Measurements from ENCODE around the gene TTBK2. TPM values are rescaled to one million over a fixed set of nuclear protein-coding genes. Genes with fewer than 3 reads are reported as not detected.

Gene TTBK2
- total RNA-seq, 3 donors from 2014 or later (not counting 1 experiment from before 2014, with no cell fraction given), result 17.5 to 25.9 (median 25.7) TPM

DNA sequence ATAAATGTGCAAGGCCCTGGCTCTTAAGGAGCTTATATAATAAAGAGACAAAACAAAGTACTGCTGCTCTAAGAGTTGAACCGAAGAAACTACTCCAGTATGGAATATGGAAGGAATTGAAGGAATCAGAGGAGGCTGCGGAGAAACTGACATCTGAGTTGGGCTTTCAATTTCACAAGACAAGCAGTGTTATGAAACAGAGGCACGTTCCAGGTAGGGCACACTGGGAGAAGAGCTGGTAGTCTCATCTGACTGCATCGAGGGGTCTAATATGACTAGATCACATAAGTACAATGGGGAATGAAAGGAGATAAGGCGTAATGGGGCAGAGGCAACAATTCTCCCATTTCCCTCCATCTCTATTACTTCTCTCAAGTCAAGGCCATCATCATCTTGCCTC, 115.3 kb downstream of the TTBK2 start:
- peaks cover 3% of the 10 kb centered on the region for H3K36me3 Mint-ChIP-seq

DNA sequence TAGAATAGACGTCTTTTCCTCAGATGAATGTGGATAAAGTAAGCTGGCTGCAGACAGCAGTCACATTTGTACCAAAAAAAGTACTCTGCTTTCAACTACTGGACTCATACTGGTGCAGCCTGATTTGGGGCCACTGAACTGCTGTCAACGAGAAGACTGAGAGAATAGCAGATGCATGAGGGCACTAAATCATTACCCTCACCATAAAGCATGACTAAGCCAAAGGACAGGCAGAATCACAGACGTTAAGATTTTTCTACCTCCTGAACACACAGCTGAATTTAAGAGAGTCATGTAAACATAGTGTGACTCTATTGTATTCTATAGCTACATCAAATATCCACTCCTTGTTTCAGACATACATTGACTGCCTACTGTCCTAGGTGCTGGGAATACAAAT, 115.8 kb downstream of the TTBK2 start:
- no peak overlapping the region for H3K27ac Mint-ChIP-seq
- H3K36me3 Mint-ChIP-seq, result no peaks in the 10 kb centered on the region
- H3K4me3 Mint-ChIP-seq, result no peak overlapping the region
- no peak for ATAC-seq
- no peak overlapping the region for H3K4me3 ChIP-seq (ENCODE audit: low read length)
- WGBS (ENCODE audit: insufficient coverage), result 87% methylated on average over 2 of the region's 3 CpGs
- no peaks in the 10 kb centered on the region for H3K9me3 ChIP-seq (ENCODE audit: control insufficient read depth, insufficient read depth, low read length)
- H3K27me3 Mint-ChIP-seq (ENCODE audit: low read depth in 2 of 2), result no peaks in the 10 kb centered on the region
- no peak overlapping the region for H3K27ac ChIP-seq (ENCODE audit: low read length)
- TF ChIP-seq, protein P1, sequence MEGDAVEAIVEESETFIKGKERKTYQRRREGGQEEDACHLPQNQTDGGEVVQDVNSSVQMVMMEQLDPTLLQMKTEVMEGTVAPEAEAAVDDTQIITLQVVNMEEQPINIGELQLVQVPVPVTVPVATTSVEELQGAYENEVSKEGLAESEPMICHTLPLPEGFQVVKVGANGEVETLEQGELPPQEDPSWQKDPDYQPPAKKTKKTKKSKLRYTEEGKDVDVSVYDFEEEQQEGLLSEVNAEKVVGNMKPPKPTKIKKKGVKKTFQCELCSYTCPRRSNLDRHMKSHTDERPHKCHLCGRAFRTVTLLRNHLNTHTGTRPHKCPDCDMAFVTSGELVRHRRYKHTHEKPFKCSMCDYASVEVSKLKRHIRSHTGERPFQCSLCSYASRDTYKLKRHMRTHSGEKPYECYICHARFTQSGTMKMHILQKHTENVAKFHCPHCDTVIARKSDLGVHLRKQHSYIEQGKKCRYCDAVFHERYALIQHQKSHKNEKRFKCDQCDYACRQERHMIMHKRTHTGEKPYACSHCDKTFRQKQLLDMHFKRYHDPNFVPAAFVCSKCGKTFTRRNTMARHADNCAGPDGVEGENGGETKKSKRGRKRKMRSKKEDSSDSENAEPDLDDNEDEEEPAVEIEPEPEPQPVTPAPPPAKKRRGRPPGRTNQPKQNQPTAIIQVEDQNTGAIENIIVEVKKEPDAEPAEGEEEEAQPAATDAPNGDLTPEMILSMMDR (IDR thresholded peaks at IDR 0.05), result no peak
- H3K4me1 ChIP-seq (ENCODE audit: control insufficient read depth, insufficient read depth, low read length), result no peaks in the 10 kb centered on the region
- H3K27me3 ChIP-seq (ENCODE audit: control insufficient read depth, insufficient read depth, low read length), result no peaks in the 10 kb centered on the region
- DNase-seq, result no peak
- H3K36me3 ChIP-seq (ENCODE audit: control insufficient read depth, insufficient read depth, low read length), result peaks cover 11% of the 10 kb centered on the region
- intact Hi-C loops (cut with micrococcal nuclease), result no loop called here
- no peaks in the 10 kb centered on the region for H3K9me3 Mint-ChIP-seq
- no peaks in the 10 kb centered on the region for H3K4me1 Mint-ChIP-seq

More for the DNA sequence above, 115.3 kb downstream of the TTBK2 start:
- intact Hi-C loops (cut with micrococcal nuclease), result no loop called here
- TF ChIP-seq, protein P1 (IDR thresholded peaks at IDR 0.05), result no peak
- H3K27ac ChIP-seq (ENCODE audit: low read length), result no peak overlapping the region
- Mint-ChIP-seq H3K4me1 (no peaks in the 10 kb centered on the region), H3K4me3 (no peak overlapping the region), H3K9me3 (no peaks in the 10 kb centered on the region), H3K27me3 (ENCODE audit: low read depth in 2 of 2) (no peaks in the 10 kb centered on the region), H3K27ac (no peak overlapping the region)
- no peak overlapping the region for H3K4me3 ChIP-seq (ENCODE audit: low read length)
- H3K4me1 ChIP-seq (ENCODE audit: control insufficient read depth, insufficient read depth, low read length), result no peaks in the 10 kb centered on the region
- DNase-seq, result no peak
- H3K9me3 ChIP-seq (ENCODE audit: control insufficient read depth, insufficient read depth, low read length), result no peaks in the 10 kb centered on the region
- peaks cover 12% of the 10 kb centered on the region for H3K36me3 ChIP-seq (ENCODE audit: control insufficient read depth, insufficient read depth, low read length)
- ATAC-seq, result no peak
- no peaks in the 10 kb centered on the region for H3K27me3 ChIP-seq (ENCODE audit: control insufficient read depth, insufficient read depth, low read length)
- WGBS (ENCODE audit: insufficient coverage), result 99% methylated on average over 5 of the region's 5 CpGs

DNA sequence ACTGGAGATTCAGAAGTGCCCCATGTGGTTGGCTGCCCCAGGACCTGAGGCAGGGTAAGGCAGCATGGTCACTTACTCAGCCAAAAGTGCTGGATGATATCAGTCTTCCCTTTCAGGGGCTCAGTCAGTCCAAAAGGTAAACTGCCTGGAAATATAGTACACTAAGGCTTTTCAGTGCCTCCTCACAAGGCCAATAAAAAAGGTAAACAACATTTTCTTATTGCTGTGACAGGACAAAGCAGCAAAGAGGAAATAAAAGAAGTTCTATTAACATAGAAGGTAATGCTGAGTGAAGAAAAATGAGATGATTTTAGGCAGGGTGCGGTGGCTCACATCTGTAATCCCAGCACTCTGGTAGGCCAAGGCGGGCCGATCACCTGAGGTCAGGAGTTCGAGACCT, 117.1 kb downstream of the TTBK2 start:
- TF ChIP-seq, protein P1 (IDR thresholded peaks at IDR 0.05), result no peak
- Histone ChIP-seq H3K9me3 (ENCODE audit: control insufficient read depth, insufficient read depth, low read length) (no peaks in the 10 kb centered on the region), H3K27me3 (ENCODE audit: control insufficient read depth, insufficient read depth, low read length) (no peaks in the 10 kb centered on the region), H3K36me3 (ENCODE audit: control insufficient read depth, insufficient read depth, low read length) (peaks cover 9% of the 10 kb centered on the region), H3K4me1 (ENCODE audit: control insufficient read depth, insufficient read depth, low read length) (no peaks in the 10 kb centered on the region), H3K4me3 (ENCODE audit: low read length) (no peak overlapping the region), H3K27ac (ENCODE audit: low read length) (no peak overlapping the region)
- ATAC-seq (no peak), DNase-seq (no peak)
- Mint-ChIP-seq H3K36me3 (no peaks in the 10 kb centered on the region), H3K27me3 (ENCODE audit: low read depth in 2 of 2) (no peaks in the 10 kb centered on the region), H3K4me1 (no peaks in the 10 kb centered on the region), H3K27ac (no peak overlapping the region), H3K9me3 (no peaks in the 10 kb centered on the region), H3K4me3 (no peak overlapping the region)
- intact Hi-C loops (cut with micrococcal nuclease), result no loop called here
- 100% methylated on average over 3 of the region's 4 CpGs for WGBS (ENCODE audit: insufficient coverage)

DNA sequence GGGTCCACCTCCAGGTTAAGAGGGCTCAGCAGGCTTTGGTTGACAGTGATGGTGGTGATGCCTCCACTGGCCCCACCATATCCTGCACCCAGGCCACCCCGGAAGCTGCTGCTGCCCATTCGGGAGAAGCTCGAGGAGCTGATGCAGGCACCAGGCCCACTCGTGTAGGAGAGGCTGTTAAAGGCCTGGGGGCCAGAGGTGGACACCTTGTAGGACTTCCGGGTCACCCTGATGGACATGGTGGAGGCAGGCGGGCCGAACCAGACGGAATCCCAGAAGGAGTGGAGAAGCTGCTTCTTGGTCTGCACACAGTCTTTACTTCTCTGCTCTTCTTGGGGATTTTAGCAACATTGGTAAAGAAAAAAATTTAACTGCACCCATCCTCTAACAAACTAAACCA, 118.4 kb downstream of the TTBK2 start:
- no peak overlapping the region for H3K4me3 Mint-ChIP-seq
- TF ChIP-seq, protein P1 (IDR thresholded peaks at IDR 0.05), result no peak
- intact Hi-C loops (cut with micrococcal nuclease), result no loop called here
- Histone ChIP-seq H3K27ac (ENCODE audit: low read length) (no peak overlapping the region), H3K4me1 (ENCODE audit: control insufficient read depth, insufficient read depth, low read length) (no peaks in the 10 kb centered on the region), H3K27me3 (ENCODE audit: control insufficient read depth, insufficient read depth, low read length) (no peaks in the 10 kb centered on the region), H3K36me3 (ENCODE audit: control insufficient read depth, insufficient read depth, low read length) (peaks cover 9% of the 10 kb centered on the region), H3K4me3 (ENCODE audit: low read length) (no peak overlapping the region), H3K9me3 (ENCODE audit: control insufficient read depth, insufficient read depth, low read length) (no peaks in the 10 kb centered on the region)
- no peaks in the 10 kb centered on the region for H3K27me3 Mint-ChIP-seq (ENCODE audit: low read depth in 2 of 2)
- no peaks in the 10 kb centered on the region for H3K4me1 Mint-ChIP-seq
- ATAC-seq (no peak), DNase-seq (no peak)
- H3K9me3 Mint-ChIP-seq, result no peaks in the 10 kb centered on the region
- 97% methylated on average over 8 of the region's 8 CpGs for WGBS (ENCODE audit: insufficient coverage)
- H3K36me3 Mint-ChIP-seq, result no peaks in the 10 kb centered on the region
- H3K27ac Mint-ChIP-seq, result no peak overlapping the region

Data from natural killer cell (primary cell).